Measurements from ENCODE around the gene TPRG1L. TPM values are rescaled to one million over a fixed set of nuclear protein-coding genes. Genes with fewer than 3 reads are reported as not detected.

The TPRG1L gene
- total RNA-seq, 1 experiment from 2014 or later = 13.7 TPM

- CTCF ChIA-PET = no interaction called here
- H3K27me3 ChIP-seq (replicated peaks; ENCODE audit: insufficient read depth, low read depth, low read length, poor library complexity) = no peaks in the 10 kb centered on the region
- POLR2A ChIA-PET (ENCODE audit: low non-redundant PET) = no interaction called here
- no peak for DNase-seq (ENCODE audit: low spot score)
- no TSS peak for BruUV-seq (replicated peaks)
- no peaks in the 10 kb centered on the region for H3K36me3 ChIP-seq (ENCODE audit: insufficient read depth, low read length, poor library complexity, severe bottlenecking)
- peaks cover 6% of the 10 kb centered on the region for H3K9me3 ChIP-seq (ENCODE audit: low read depth, low read length, poor library complexity, severe bottlenecking)
- intact Hi-C loops (cut with micrococcal nuclease; ENCODE audit: unreplicated experiment) = no loop called here
- H3K4me1 ChIP-seq (ENCODE audit: insufficient read depth, low read length, poor library complexity, severe bottlenecking) = no peaks in the 10 kb centered on the region
- no peak overlapping the region for H3K27ac ChIP-seq (ENCODE audit: low read depth, low read length, poor library complexity, severe bottlenecking)
- no peak for TF ChIP-seq EZH2 (IDR thresholded peaks at IDR 0.05; ENCODE audit: borderline replicate concordance, low read depth, low read length, poor library complexity, severe bottlenecking)
- TF ChIP-seq, protein P1, sequence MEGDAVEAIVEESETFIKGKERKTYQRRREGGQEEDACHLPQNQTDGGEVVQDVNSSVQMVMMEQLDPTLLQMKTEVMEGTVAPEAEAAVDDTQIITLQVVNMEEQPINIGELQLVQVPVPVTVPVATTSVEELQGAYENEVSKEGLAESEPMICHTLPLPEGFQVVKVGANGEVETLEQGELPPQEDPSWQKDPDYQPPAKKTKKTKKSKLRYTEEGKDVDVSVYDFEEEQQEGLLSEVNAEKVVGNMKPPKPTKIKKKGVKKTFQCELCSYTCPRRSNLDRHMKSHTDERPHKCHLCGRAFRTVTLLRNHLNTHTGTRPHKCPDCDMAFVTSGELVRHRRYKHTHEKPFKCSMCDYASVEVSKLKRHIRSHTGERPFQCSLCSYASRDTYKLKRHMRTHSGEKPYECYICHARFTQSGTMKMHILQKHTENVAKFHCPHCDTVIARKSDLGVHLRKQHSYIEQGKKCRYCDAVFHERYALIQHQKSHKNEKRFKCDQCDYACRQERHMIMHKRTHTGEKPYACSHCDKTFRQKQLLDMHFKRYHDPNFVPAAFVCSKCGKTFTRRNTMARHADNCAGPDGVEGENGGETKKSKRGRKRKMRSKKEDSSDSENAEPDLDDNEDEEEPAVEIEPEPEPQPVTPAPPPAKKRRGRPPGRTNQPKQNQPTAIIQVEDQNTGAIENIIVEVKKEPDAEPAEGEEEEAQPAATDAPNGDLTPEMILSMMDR (conservative IDR thresholded peaks at IDR 0.05; ENCODE audit: low read depth, low read length) = no peak
- H3K4me3 ChIP-seq (ENCODE audit: low read depth, low read length, poor library complexity, severe bottlenecking) = no peak overlapping the region
Observed at GRCh38 chr1:3585940-3586568, 38.8 kb upstream of the TPRG1L start.

DNA sequence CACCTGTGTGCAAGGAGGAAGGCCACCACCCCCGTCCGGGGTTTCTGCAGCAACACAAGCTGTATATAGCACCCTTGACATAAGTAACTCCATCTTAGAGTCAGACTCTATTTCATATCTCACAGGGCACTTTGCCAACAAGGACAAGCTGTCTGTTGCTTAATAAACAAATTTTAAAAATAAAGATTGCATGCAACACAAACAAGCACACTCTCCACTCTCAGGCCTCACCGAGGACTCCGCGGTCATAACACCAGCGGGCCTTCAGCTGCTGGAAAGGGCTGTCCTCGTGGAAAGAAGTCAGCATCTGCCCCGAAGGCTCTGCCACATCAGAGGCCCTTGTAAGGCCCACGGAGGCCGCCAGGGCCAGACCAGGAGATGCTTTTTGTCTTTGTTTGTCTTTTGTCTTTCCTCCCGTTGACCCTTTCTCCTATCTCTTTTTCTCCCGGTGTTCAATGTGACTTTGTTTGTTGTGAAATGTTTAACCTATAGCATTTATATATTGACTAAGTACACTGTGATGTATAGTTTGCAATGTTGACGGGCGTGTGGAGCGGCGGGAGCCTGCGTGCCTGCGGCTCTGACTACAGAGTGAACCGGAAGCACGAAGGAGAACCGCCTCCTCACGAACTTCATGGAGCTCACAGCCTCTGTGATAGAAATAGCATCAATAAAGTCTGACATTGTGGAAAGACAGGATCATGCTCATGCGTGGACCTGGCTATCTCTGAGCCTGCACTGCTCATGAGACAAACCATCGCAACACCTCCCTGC lies 37.6 kb upstream of the TPRG1L start:
- no peak overlapping the region for H3K27ac ChIP-seq (ENCODE audit: low read depth, low read length, poor library complexity, severe bottlenecking)
- intact Hi-C loops (cut with micrococcal nuclease; ENCODE audit: unreplicated experiment) = no loop called here
- CTCF ChIA-PET = no interaction called here
- H3K36me3 ChIP-seq (ENCODE audit: insufficient read depth, low read length, poor library complexity, severe bottlenecking) = no peaks in the 10 kb centered on the region
- no peak for TF ChIP-seq EZH2 (IDR thresholded peaks at IDR 0.05; ENCODE audit: borderline replicate concordance, low read depth, low read length, poor library complexity, severe bottlenecking)
- TF ChIP-seq, protein P1 (conservative IDR thresholded peaks at IDR 0.05; ENCODE audit: low read depth, low read length) = no peak
- H3K4me3 ChIP-seq (ENCODE audit: low read depth, low read length, poor library complexity, severe bottlenecking) = no peak overlapping the region
- BruUV-seq (replicated peaks) = no TSS peak
- no peaks in the 10 kb centered on the region for H3K27me3 ChIP-seq (replicated peaks; ENCODE audit: insufficient read depth, low read depth, low read length, poor library complexity)
- DNase-seq (ENCODE audit: low spot score) = no peak
- no peaks in the 10 kb centered on the region for H3K4me1 ChIP-seq (ENCODE audit: insufficient read depth, low read length, poor library complexity, severe bottlenecking)
- POLR2A ChIA-PET (ENCODE audit: low non-redundant PET) = no interaction called here
- H3K9me3 ChIP-seq (ENCODE audit: low read depth, low read length, poor library complexity, severe bottlenecking) = peaks cover 6% of the 10 kb centered on the region

GRCh38 chr1:3588395-3588794 lies 36.4 kb upstream of the TPRG1L start:
- Histone ChIP-seq H3K36me3 (ENCODE audit: insufficient read depth, low read length, poor library complexity, severe bottlenecking) (no peaks in the 10 kb centered on the region), H3K4me1 (ENCODE audit: insufficient read depth, low read length, poor library complexity, severe bottlenecking) (peaks cover 1% of the 10 kb centered on the region), H3K27me3 (replicated peaks; ENCODE audit: insufficient read depth, low read depth, low read length, poor library complexity) (no peaks in the 10 kb centered on the region), H3K27ac (ENCODE audit: low read depth, low read length, poor library complexity, severe bottlenecking) (no peak overlapping the region), H3K4me3 (ENCODE audit: low read depth, low read length, poor library complexity, severe bottlenecking) (no peak overlapping the region), H3K9me3 (ENCODE audit: low read depth, low read length, poor library complexity, severe bottlenecking) (peaks cover 6% of the 10 kb centered on the region)
- TF ChIP-seq EZH2 (IDR thresholded peaks at IDR 0.05; ENCODE audit: borderline replicate concordance, low read depth, low read length, poor library complexity, severe bottlenecking) = no peak
- TF ChIP-seq, protein P1 (conservative IDR thresholded peaks at IDR 0.05; ENCODE audit: low read depth, low read length) = no peak
- CTCF ChIA-PET = no interaction called here
- intact Hi-C loops (cut with micrococcal nuclease; ENCODE audit: unreplicated experiment) = no loop called here
- BruUV-seq (replicated peaks) = no TSS peak
- POLR2A ChIA-PET (ENCODE audit: low non-redundant PET) = no interaction called here
- DNase-seq (ENCODE audit: low spot score) = no peak
